Natural killer cell (primary cell): Measurements from ENCODE around the gene SH3BP2. TPM values are rescaled to one million over a fixed set of nuclear protein-coding genes. Genes with fewer than 3 reads are reported as not detected.

ENCODE experiments used
- ATAC-seq, 3 donors: fragments of 150-1000 bp in 2 of 3; fragments of 200-7000 bp in 1 of 3; cut with Tn5 transposase; 1 replicate in 1 of 3; 2 replicates in 2 of 3; pipeline ENCODE4 v1.10.0; 2021; ENCODE audit warnings: mild to moderate bottlenecking in 2 of 3, moderate library complexity in 2 of 3
- DNase-seq, 2 donors: peaks; one replicate each; pipeline versions ENCODE4 v3.0.0 to v3.0.0-alpha.2; 2013 to 2021; ENCODE audit warnings: mixed read lengths in 1 of 2
- H3K27ac ChIP-seq: one replicate; pipeline ENCODE4 v1.5.1; 2013; ENCODE audit warnings: mild to moderate bottlenecking, low read length
- H3K27me3 ChIP-seq: one replicate; pipeline ENCODE4 v1.6.1; 2013; ENCODE audit warnings: low read length; ENCODE audit not compliant: control insufficient read depth, insufficient read depth
- H3K36me3 ChIP-seq: one replicate; pipeline ENCODE4 v1.6.1; 2013; ENCODE audit warnings: low read length; ENCODE audit not compliant: control insufficient read depth, insufficient read depth
- H3K4me1 ChIP-seq: one replicate; pipeline ENCODE4 v1.6.1; 2013; ENCODE audit warnings: low read length; ENCODE audit not compliant: control insufficient read depth, insufficient read depth
- H3K4me3 ChIP-seq: one replicate; pipeline ENCODE4 v1.5.1; 2013; ENCODE audit warnings: low read length
- H3K9me3 ChIP-seq: one replicate; pipeline ENCODE4 v1.6.1; 2013; ENCODE audit warnings: low read length; ENCODE audit not compliant: control insufficient read depth, insufficient read depth
- H3K27ac Mint-ChIP-seq, 2 donors: one replicate each; pipeline ENCODE4 v1.8.0; 2022; ENCODE audit warnings: mild to moderate bottlenecking in 2 of 2, mixed read lengths in 2 of 2, moderate library complexity in 1 of 2
- H3K27me3 Mint-ChIP-seq, 2 donors: one replicate each; pipeline ENCODE4 v1.8.0; 2022; ENCODE audit warnings: low read depth in 2 of 2, mixed read lengths in 2 of 2
- H3K36me3 Mint-ChIP-seq: one replicate; pipeline ENCODE4 v1.8.0; 2022; ENCODE audit warnings: mixed read lengths
- H3K4me1 Mint-ChIP-seq, 2 donors: one replicate each; pipeline ENCODE4 v1.8.0; 2022; ENCODE audit warnings: mixed read lengths in 2 of 2
- H3K4me3 Mint-ChIP-seq: one replicate; pipeline ENCODE4 v1.8.0; 2022; ENCODE audit warnings: mild to moderate bottlenecking, moderate library complexity, mixed read lengths
- H3K9me3 Mint-ChIP-seq, 2 donors: one replicate each; pipeline ENCODE4 v1.8.0; 2022; ENCODE audit warnings: mixed read lengths in 2 of 2
- WGBS: methylation state at CpG from one replicate; pipeline ENCODE4 v1.1.7; 2013; ENCODE audit warnings: missing lambda C conversion rate; ENCODE audit not compliant: insufficient coverage; 5-methylcytosine and 5-hydroxymethylcytosine counted together
- intact Hi-C: fragments of 100-400 bp; cut with micrococcal nuclease; formaldehyde crosslinking; loops from one replicate; pipeline ENCODE4 v1.14.2; 2022
- total RNA-seq, 4 donors: library from RNA; stranded (reverse); fragments of 120-200 nt in 1 of 4; gene quantifications; one replicate each; pipeline versions ENCODE4 v1.2.3 to v1.2.4, GENCODE V29; 2013 to 2022
- TF ChIP-seq, protein P1 (sequence below): fragments of 200-600 bp; IDR thresholded peaks from one replicate; pipeline ENCODE4 v1.8.0; 2022; ENCODE audit warnings: antibody characterized with exemption

The SH3BP2 gene
- total RNA-seq, 3 donors from 2014 or later (not counting 1 experiment from before 2014, with no cell fraction given), result 213 to 283 (median 221) TPM

DNA sequence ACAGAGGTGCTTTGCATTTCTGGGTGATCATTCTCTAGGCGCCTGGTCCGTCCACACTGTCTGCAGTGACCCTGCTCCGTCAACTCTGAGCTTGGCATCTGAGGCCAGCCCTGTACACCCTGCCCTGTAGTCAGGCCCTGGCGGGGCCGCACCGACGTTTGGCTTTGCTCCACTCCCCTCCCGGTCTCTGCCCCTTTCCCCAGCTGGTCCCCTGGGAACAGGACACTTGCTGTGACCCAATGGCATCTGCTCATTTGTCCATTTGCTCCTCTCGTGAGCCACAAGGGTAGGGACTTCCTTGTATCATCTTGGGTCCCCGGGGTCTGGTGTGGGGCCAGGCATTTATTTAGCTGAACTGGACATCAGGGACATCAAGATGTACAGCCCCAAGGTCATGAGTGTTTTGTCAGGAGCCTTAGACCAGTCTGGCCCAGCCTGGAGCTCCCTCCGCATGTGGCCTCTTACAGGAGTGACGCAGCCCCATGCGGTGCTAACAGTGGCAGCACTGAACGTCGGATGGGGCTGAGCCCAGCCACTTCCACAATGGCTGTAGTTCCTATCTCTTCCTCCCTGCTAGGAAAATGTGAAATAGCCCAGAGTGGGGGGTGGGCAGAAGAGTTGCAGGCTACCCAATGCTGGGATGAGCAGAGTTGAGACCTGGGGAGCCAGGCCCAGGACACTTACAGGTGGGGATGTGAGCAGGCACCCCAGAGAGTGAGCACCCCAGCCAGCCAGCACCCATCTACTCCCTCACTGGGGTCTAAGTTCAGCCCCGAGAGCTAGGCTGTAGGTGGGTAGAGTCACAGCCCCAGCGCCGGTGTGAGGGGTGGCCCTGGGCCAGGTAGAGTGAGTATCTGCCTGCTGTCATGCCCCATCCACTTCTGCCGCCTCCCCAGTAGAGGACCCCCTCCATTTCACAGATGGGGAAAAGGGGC is 2.0 kb upstream of the SH3BP2 start:
- H3K4me1 ChIP-seq, result peaks cover 89% of the 10 kb centered on the region
- no peak overlapping the region for H3K4me3 ChIP-seq
- 92% methylated on average over 18 of the region's 19 CpGs for WGBS
- H3K9me3 ChIP-seq, result no peaks in the 10 kb centered on the region
- intact Hi-C loops, result no loop called here
- Mint-ChIP-seq H3K27me3 (no peaks in the 10 kb centered on the region), H3K4me3 (peak overlapping the region; percentile 63), H3K9me3 (no peaks in the 10 kb centered on the region), H3K36me3 (no peaks in the 10 kb centered on the region), H3K27ac (peak overlapping the region in 1 of 2 donors; percentile 88), H3K4me1 (peaks cover 21 to 80% of the 10 kb centered on the region in 2 donors)
- DNase-seq, result peak in 1 of 2 donors; percentile 30
- no peaks in the 10 kb centered on the region for H3K27me3 ChIP-seq
- no peak overlapping the region for H3K27ac ChIP-seq
- TF ChIP-seq, protein P1, sequence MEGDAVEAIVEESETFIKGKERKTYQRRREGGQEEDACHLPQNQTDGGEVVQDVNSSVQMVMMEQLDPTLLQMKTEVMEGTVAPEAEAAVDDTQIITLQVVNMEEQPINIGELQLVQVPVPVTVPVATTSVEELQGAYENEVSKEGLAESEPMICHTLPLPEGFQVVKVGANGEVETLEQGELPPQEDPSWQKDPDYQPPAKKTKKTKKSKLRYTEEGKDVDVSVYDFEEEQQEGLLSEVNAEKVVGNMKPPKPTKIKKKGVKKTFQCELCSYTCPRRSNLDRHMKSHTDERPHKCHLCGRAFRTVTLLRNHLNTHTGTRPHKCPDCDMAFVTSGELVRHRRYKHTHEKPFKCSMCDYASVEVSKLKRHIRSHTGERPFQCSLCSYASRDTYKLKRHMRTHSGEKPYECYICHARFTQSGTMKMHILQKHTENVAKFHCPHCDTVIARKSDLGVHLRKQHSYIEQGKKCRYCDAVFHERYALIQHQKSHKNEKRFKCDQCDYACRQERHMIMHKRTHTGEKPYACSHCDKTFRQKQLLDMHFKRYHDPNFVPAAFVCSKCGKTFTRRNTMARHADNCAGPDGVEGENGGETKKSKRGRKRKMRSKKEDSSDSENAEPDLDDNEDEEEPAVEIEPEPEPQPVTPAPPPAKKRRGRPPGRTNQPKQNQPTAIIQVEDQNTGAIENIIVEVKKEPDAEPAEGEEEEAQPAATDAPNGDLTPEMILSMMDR, result no peak
- H3K36me3 ChIP-seq, result no peaks in the 10 kb centered on the region
- no peak for ATAC-seq

DNA sequence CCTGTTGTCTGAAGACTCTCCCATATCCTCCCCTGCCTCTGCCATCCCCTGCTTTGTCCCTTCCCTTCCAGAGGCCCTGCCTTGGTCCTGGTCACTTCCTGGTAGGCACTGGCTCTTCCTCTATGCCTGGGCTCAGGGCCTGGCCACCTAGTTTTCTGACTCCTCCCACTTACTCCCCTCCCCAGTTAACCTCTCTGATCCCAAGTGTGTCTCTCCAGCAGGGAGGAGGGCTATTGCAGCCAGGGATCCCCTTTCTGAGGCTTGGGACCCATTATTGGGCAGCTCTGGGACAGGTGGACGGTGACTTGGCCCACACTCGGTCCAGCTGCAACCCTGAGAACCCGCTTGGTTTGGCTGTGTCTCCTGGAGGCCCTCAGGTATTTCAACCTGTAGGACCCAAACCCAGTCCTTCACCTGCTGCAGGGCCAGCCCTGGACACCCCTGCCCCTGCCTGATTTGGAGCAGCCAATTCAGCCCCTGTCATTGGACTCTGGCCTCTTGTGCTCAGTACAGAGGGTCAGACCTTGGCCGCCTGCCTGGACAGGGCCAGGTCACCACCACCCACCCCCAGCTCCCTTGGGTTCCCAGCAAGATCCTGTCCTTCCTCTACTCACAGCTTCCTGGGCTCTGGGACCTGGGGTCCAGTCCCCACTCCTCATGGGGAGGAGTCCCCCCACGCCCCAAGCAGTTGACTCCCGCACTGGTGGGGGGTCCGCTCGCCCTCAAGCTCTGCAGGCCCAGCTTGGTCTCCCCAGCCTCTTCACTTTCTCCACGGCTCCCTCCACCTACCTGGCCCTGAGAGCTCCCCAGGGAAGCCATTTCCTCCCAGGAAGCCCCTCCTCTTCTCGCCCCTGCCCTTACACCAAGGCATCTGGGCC is 1.1 kb upstream of the SH3BP2 start:
- Mint-ChIP-seq H3K4me3 (peak overlapping the region; percentile 63), H3K4me1 (peaks cover 21 to 74% of the 10 kb centered on the region in 2 donors)

GRCh38 chr4:2792396-2792710 is 532 bp upstream of the SH3BP2 start:
- Histone ChIP-seq H3K27me3 (no peaks in the 10 kb centered on the region), H3K27ac (no peak overlapping the region), H3K4me1 (peaks cover 89% of the 10 kb centered on the region), H3K4me3 (no peak overlapping the region), H3K9me3 (no peaks in the 10 kb centered on the region), H3K36me3 (no peaks in the 10 kb centered on the region)
- H3K27ac Mint-ChIP-seq, result peak overlapping the region in 1 of 2 donors; percentile 88
- no peak for ATAC-seq
- WGBS, result 82% methylated on average over 8 of the region's 8 CpGs
- DNase-seq, result peak in 1 of 2 donors; percentile 30
- H3K27me3 Mint-ChIP-seq, result no peaks in the 10 kb centered on the region
- peak overlapping the region; percentile 47 for H3K4me3 Mint-ChIP-seq
- no peaks in the 10 kb centered on the region for H3K36me3 Mint-ChIP-seq
- H3K4me1 Mint-ChIP-seq, result peaks cover 17 to 68% of the 10 kb centered on the region in 2 donors
- TF ChIP-seq, protein P1, result no peak
- intact Hi-C loops, result no loop called here
- no peaks in the 10 kb centered on the region for H3K9me3 Mint-ChIP-seq

More for the DNA sequence above, 1.1 kb upstream of the SH3BP2 start:
- TF ChIP-seq, protein P1, result no peak
- intact Hi-C loops, result no loop called here
- Histone ChIP-seq H3K27me3 (no peaks in the 10 kb centered on the region), H3K4me1 (peaks cover 89% of the 10 kb centered on the region), H3K27ac (peak overlapping the region; percentile 19), H3K36me3 (no peaks in the 10 kb centered on the region), H3K9me3 (no peaks in the 10 kb centered on the region), H3K4me3 (no peak overlapping the region)
- DNase-seq (no peak), ATAC-seq (no peak)
- 94% methylated on average over 9 of the region's 10 CpGs for WGBS
- Mint-ChIP-seq H3K9me3 (no peaks in the 10 kb centered on the region), H3K27ac (peak overlapping the region in 1 of 2 donors; percentile 88), H3K36me3 (no peaks in the 10 kb centered on the region), H3K27me3 (no peaks in the 10 kb centered on the region)
